Endodermal cell (in vitro differentiated cells): Measurements from ENCODE around the gene TRIM67. TPM values are rescaled to one million over a fixed set of nuclear protein-coding genes. Genes with fewer than 3 reads are reported as not detected.

Experiments used
- DNase-seq: peaks from one replicate; pipeline ENCODE4 v3.0.0-alpha.2; 2017
- H3K27ac ChIP-seq: 2 replicates; pipeline ENCODE4 v1.5.1; 2013; ENCODE audit warnings: mild to moderate bottlenecking, low read depth, low read length, moderate library complexity
- H3K27me3 ChIP-seq: 2 replicates; pipeline ENCODE4 v1.6.1; 2013; ENCODE audit warnings: mild to moderate bottlenecking, low read length, moderate library complexity; ENCODE audit not compliant: insufficient read depth, control insufficient read depth, poor library complexity, severe bottlenecking
- H3K36me3 ChIP-seq: 2 replicates; pipeline ENCODE4 v1.7.0; 2013; ENCODE audit warnings: mild to moderate bottlenecking, low read length, moderate library complexity; ENCODE audit not compliant: control insufficient read depth, insufficient read depth
- H3K4me1 ChIP-seq: one replicate; pipeline ENCODE4 v1.7.0; 2013; ENCODE audit warnings: low read length; ENCODE audit not compliant: control insufficient read depth, insufficient read depth
- H3K4me3 ChIP-seq: 2 replicates; pipeline ENCODE4 v1.5.1; 2013; ENCODE audit warnings: mild to moderate bottlenecking, low read length, moderate library complexity
- H3K9ac ChIP-seq: 2 replicates; pipeline ENCODE4 v1.6.1; 2013; ENCODE audit warnings: mild to moderate bottlenecking, low read length, moderate library complexity; ENCODE audit not compliant: poor library complexity, severe bottlenecking; ENCODE audit errors: extremely low read depth
- H3K9me3 ChIP-seq: 2 replicates; pipeline ENCODE4 v1.6.1; 2013; ENCODE audit warnings: mild to moderate bottlenecking, low read length, moderate library complexity; ENCODE audit not compliant: control insufficient read depth
- H3K27ac Mint-ChIP-seq: 2 replicates; pipeline ENCODE4 v1.8.0; 2020; ENCODE audit warnings: mixed read lengths
- H3K27me3 Mint-ChIP-seq: 2 replicates; pipeline ENCODE4 v1.8.0; 2021; ENCODE audit warnings: mild to moderate bottlenecking, mixed read lengths; ENCODE audit not compliant: insufficient read depth
- H3K36me3 Mint-ChIP-seq: 2 replicates; pipeline ENCODE4 v1.8.0; 2020; ENCODE audit warnings: low read depth, mixed read lengths
- H3K4me1 Mint-ChIP-seq: 2 replicates; pipeline ENCODE4 v1.8.0; 2020; ENCODE audit warnings: mixed read lengths
- H3K4me3 Mint-ChIP-seq: 2 replicates; pipeline ENCODE4 v1.8.0; 2020; ENCODE audit warnings: mild to moderate bottlenecking, moderate library complexity, mixed read lengths
- H3K9me3 Mint-ChIP-seq: 2 replicates; pipeline ENCODE4 v1.8.0; 2020; ENCODE audit warnings: mild to moderate bottlenecking, mixed read lengths
- WGBS, 2 experiments: methylation state at CpG; one replicate each; pipeline versions ENCODE4 v1.1.5 to v1.1.7; 2013; ENCODE audit warnings: missing lambda C conversion rate in 2 of 2, mixed read lengths in 1 of 2; ENCODE audit not compliant: insufficient coverage in 1 of 2, insufficient read length in 1 of 2; 5-methylcytosine and 5-hydroxymethylcytosine counted together
- total RNA-seq, 2 donors: library from RNA; stranded (reverse); fragmentation: NEBNext Ultra II Directional in 1 of 2; extraction: Animal tissue kit (Norgen Biotek cat#: 25700) in 1 of 2; gene quantifications; 2 replicates in 1 of 2; 3 replicates in 1 of 2; pipeline ENCODE4 v1.2.1, GENCODE V29; 2021
- TF ChIP-seq, protein P1 (sequence below): fragments of 200-600 bp; sonication (generic); conservative IDR thresholded peaks from 2 replicates; pipeline ENCODE4 v1.5.0; 2021; ENCODE audit warnings: antibody characterized with exemption, mild to moderate bottlenecking

TRIM67 gene
- total RNA-seq, 2 donors from 2014 or later, result 0.04 TPM

DNA sequence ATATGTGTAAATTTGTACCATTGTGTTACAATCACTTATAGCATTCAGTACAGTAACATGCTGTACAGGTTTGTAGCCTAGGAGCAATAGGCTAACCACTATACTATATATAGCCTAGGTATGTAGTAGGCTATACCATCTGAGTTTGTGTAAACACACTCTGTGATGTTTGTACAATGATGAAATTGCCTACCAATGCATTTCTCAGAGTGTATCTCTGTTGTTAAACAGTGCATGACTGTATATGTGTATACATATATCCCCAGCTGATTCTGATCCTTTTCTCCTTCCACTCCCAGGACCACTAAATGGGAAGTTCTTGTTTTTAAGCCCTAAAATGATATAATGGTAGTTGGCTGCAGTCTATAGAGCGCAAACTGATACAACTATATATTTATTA, 86.9 kb downstream of the TRIM67 start:
- H3K9ac ChIP-seq, result no peak overlapping the region
- Mint-ChIP-seq H3K9me3 (no peaks in the 10 kb centered on the region), H3K27ac (no peak overlapping the region), H3K4me3 (no peak overlapping the region), H3K36me3 (peaks cover 31% of the 10 kb centered on the region), H3K27me3 (no peaks in the 10 kb centered on the region), H3K4me1 (peaks cover 4% of the 10 kb centered on the region)
- peaks cover 34% of the 10 kb centered on the region for H3K36me3 ChIP-seq
- TF ChIP-seq, protein P1, sequence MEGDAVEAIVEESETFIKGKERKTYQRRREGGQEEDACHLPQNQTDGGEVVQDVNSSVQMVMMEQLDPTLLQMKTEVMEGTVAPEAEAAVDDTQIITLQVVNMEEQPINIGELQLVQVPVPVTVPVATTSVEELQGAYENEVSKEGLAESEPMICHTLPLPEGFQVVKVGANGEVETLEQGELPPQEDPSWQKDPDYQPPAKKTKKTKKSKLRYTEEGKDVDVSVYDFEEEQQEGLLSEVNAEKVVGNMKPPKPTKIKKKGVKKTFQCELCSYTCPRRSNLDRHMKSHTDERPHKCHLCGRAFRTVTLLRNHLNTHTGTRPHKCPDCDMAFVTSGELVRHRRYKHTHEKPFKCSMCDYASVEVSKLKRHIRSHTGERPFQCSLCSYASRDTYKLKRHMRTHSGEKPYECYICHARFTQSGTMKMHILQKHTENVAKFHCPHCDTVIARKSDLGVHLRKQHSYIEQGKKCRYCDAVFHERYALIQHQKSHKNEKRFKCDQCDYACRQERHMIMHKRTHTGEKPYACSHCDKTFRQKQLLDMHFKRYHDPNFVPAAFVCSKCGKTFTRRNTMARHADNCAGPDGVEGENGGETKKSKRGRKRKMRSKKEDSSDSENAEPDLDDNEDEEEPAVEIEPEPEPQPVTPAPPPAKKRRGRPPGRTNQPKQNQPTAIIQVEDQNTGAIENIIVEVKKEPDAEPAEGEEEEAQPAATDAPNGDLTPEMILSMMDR, result no peak
- WGBS, 2 experiments, result no CpG with 5 or more reads among the region's 1 CpG
- H3K27ac ChIP-seq, result no peak overlapping the region
- no peaks in the 10 kb centered on the region for H3K9me3 ChIP-seq
- no peaks in the 10 kb centered on the region for H3K4me1 ChIP-seq
- H3K4me3 ChIP-seq, result no peak overlapping the region
- DNase-seq, result no peak
- H3K27me3 ChIP-seq, result no peaks in the 10 kb centered on the region

DNA sequence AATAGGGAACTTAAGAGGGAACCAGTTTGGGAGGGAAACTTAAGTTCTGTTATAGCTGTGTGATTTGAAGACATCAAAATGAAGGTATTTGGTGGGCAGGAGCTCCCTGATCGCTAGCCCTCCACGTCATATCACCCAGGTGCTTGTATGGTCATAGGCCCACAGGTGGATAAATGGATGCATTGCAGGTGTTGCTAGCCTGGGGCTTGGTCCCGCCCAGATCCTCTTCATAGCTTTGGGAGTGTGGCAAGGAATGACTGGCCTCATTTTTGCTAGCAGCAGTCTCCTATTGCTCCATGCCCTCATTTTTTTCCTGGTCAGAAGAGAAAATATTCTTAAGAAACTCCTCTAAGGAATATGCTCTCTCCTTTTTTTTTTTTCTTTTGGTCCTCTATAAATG, 90.5 kb downstream of the TRIM67 start:
- Mint-ChIP-seq H3K4me1 (peaks cover 3% of the 10 kb centered on the region), H3K9me3 (no peaks in the 10 kb centered on the region), H3K36me3 (peaks cover 50% of the 10 kb centered on the region), H3K27ac (no peak overlapping the region), H3K27me3 (no peaks in the 10 kb centered on the region), H3K4me3 (no peak overlapping the region)
- Histone ChIP-seq H3K27ac (no peak overlapping the region), H3K9me3 (no peaks in the 10 kb centered on the region), H3K4me3 (no peak overlapping the region), H3K9ac (no peak overlapping the region), H3K27me3 (no peaks in the 10 kb centered on the region), H3K36me3 (peaks cover 54% of the 10 kb centered on the region), H3K4me1 (no peaks in the 10 kb centered on the region)
- DNase-seq, result peak; percentile 50
- TF ChIP-seq, protein P1, result peak; percentile 26
- 90 to 99% methylated on average over 2 to 3 of the region's 3 CpGs for WGBS, 2 experiments

DNA sequence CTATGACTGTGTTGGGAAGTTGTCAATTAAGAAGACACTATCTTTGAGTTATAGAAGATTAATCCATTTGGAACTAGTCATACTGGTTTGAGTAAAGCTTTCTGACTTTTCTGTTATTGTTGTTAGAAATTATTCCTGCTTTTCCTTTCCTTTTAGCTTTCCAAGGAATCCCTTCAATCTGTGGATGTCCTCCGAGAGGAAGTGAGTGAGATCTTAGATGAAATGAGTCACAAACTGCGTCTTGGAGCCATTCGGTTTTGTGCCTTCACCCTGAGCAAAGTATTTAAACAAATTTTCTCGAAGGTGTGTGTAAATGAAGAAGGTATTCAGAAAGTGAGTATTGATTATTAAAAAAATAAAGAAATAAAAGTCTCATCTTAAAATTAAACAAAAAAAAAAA, 98.5 kb downstream of the TRIM67 start:
- no peak overlapping the region for H3K27ac Mint-ChIP-seq
- H3K27me3 ChIP-seq, result no peaks in the 10 kb centered on the region
- TF ChIP-seq, protein P1, result no peak
- peaks cover 3% of the 10 kb centered on the region for H3K9me3 Mint-ChIP-seq
- no peaks in the 10 kb centered on the region for H3K4me1 ChIP-seq
- peaks cover 86% of the 10 kb centered on the region for H3K36me3 ChIP-seq
- peaks cover 3% of the 10 kb centered on the region for H3K4me1 Mint-ChIP-seq
- no peaks in the 10 kb centered on the region for H3K27me3 Mint-ChIP-seq
- peaks cover 7% of the 10 kb centered on the region for H3K9me3 ChIP-seq
- WGBS, 2 experiments, result 93 to 100% methylated on average over 3 to 4 of the region's 4 CpGs
- no peak overlapping the region for H3K4me3 Mint-ChIP-seq
- H3K36me3 Mint-ChIP-seq, result peaks cover 69% of the 10 kb centered on the region
- H3K9ac ChIP-seq, result no peak overlapping the region
- no peak overlapping the region for H3K4me3 ChIP-seq
- DNase-seq, result no peak
- no peak overlapping the region for H3K27ac ChIP-seq
